ENCODE data around the gene PPP1R26. TPM values are rescaled to one million over a fixed set of nuclear protein-coding genes. Genes with fewer than 3 reads are reported as not detected.

The PPP1R26 gene
- polyA plus RNA-seq, 2 of the 4 experiments (the other 2 are of a cell fraction) = 8.5 to 12.7 TPM

DNA sequence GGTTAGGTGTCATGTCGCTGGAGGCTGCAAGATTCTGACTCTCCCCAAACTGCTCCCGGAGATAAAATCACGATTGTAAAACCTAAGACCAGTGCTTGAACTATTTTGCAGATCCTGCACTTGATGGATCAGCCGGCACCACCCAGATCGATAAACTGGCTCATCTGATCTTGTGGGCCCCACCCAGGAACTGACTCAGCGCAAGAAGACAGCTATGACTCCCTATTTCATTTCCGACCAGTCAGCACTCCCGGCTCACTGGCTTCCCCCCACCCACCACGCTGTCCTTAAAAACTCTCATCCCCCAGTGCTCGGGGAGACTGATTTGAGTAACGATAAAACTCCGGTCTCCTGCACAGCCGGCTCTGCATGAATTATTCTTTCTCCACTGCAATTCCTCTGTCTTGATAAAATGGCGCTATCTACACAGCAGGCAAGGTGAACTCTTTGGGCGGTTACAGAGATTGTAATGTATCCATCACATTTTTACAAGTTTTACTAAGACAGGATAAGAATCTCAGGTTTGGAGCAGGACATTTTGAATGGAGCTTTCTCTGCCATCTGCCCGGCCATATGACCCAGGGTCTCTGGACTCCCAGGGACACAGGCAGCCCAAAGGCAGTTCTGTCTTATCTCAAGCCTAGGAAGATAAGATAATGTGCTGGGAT, 10.6 kb upstream of the PPP1R26 start:
- Histone ChIP-seq H3K9me3 (no peaks in the 10 kb centered on the region), H3K4me3 (no peak overlapping the region), H3K4me2 (no peak overlapping the region), H3K4me1 (no peaks in the 10 kb centered on the region; the same call in 2 of the 3 replicates), H3K27ac (no peak overlapping the region)
- 81% methylated on average over 16 of the region's 16 CpGs for WGBS (ENCODE audit: missing lambda C conversion rate)
- no peak for DNase-seq (ENCODE audit: low read depth in 1 of 2, low spot score in 1 of 2)
- ChIA-PET POLR2A (no interaction called here), CTCF (interaction anchor here (0.5 to 1.7 kb wide), 5 partner anchors 26 to 876 kb away, joined by 3 to 9 read pairs (median 4); no protein-coding TSS in a partner anchor)
- FAIRE-seq = no peak
- TF ChIP-seq RARB (CRISPR knock-in tag; IDR thresholded peaks at IDR 0.05) = no peak
- peak; percentile 49 for TF ChIP-seq MAFK (IDR thresholded peaks at IDR 0.05; ENCODE audit: partially characterized antibody)
- no peak for ATAC-seq

GRCh38 chr9:135471791-135472640, 7.6 kb upstream of the PPP1R26 start:
- Histone ChIP-seq H3K27ac (no peak overlapping the region), H3K4me2 (no peak overlapping the region), H3K4me1 (no peaks in the 10 kb centered on the region), H3K9me3 (no peaks in the 10 kb centered on the region), H3K4me3 (no peak overlapping the region)
- TF ChIP-seq PBX3 (IDR thresholded peaks at IDR 0.05) (no peak), RARB (CRISPR knock-in tag; IDR thresholded peaks at IDR 0.05) (no peak), HES2 (IDR thresholded peaks at IDR 0.05) (no peak), BCL3 (IDR thresholded peaks at IDR 0.05) (no peak), TFCP2L1 (CRISPR knock-in tag; IDR thresholded peaks at IDR 0.05) (no peak), MAFK (IDR thresholded peaks at IDR 0.05; ENCODE audit: partially characterized antibody) (no peak), EHF (CRISPR knock-in tag; IDR thresholded peaks at IDR 0.05) (no peak), HOXA7 (CRISPR knock-in tag; IDR thresholded peaks at IDR 0.05) (no peak), ZFP36 (IDR thresholded peaks at IDR 0.05; ENCODE audit: borderline replicate concordance, partially characterized antibody) (no peak), SMC3 (IDR thresholded peaks at IDR 0.05) (no peak), HDAC2 (IDR thresholded peaks at IDR 0.05) (no peak)
- no peak for ATAC-seq
- ChIA-PET POLR2A (no interaction called here), CTCF (interaction anchor here (0.7 to 3.2 kb wide), 5 partner anchors 12 to 386 kb away, joined by 3 to 14 read pairs (median 3); no protein-coding TSS in a partner anchor)
- 85% methylated on average over 23 of the region's 23 CpGs for WGBS (ENCODE audit: missing lambda C conversion rate)
- DNase-seq (ENCODE audit: low read depth in 1 of 2, low spot score in 1 of 2) = no peak
- FAIRE-seq = no peak

GRCh38 chr9:135473972-135474543, 5.5 kb upstream of the PPP1R26 start:
- no peak for ATAC-seq
- no peak overlapping the region for H3K4me2 ChIP-seq
- WGBS (ENCODE audit: missing lambda C conversion rate) = 67% methylated on average over 11 of the region's 12 CpGs
- no peak overlapping the region for H3K27ac ChIP-seq
- ChIA-PET CTCF (interaction anchor here (0.6 to 3.2 kb wide), 6 partner anchors 10 to 388 kb away, joined by 3 to 14 read pairs (median 10); no protein-coding TSS in a partner anchor), POLR2A (no interaction called here)
- no peak overlapping the region for H3K4me3 ChIP-seq
- FAIRE-seq = no peak
- H3K4me1 ChIP-seq = no peaks in the 10 kb centered on the region
- no peaks in the 10 kb centered on the region for H3K9me3 ChIP-seq
- TF ChIP-seq EHF (CRISPR knock-in tag; IDR thresholded peaks at IDR 0.05) = no peak
- no peak for TF ChIP-seq POLR2AphosphoS2 (conservative IDR thresholded peaks at IDR 0.05; ENCODE audit: low read length)
- TF ChIP-seq, protein P1, sequence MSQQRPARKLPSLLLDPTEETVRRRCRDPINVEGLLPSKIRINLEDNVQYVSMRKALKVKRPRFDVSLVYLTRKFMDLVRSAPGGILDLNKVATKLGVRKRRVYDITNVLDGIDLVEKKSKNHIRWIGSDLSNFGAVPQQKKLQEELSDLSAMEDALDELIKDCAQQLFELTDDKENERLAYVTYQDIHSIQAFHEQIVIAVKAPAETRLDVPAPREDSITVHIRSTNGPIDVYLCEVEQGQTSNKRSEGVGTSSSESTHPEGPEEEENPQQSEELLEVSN (IDR thresholded peaks at IDR 0.05; ENCODE audit: borderline replicate concordance, low read depth) = no peak
- TF ChIP-seq ZC3H11A (IDR thresholded peaks at IDR 0.05) = no peak
- TF ChIP-seq RAD21 (conservative IDR thresholded peaks at IDR 0.05 in 1 of 2, IDR thresholded peaks at IDR 0.05 in 1 of 2) = no peak
- TF ChIP-seq KDM1A (IDR thresholded peaks at IDR 0.05; ENCODE audit: low read depth) = no peak
- no peak for TF ChIP-seq BCL3 (IDR thresholded peaks at IDR 0.05)
- TF ChIP-seq JUN (IDR thresholded peaks at IDR 0.05) = no peak
- no peak for TF ChIP-seq RCOR1 (IDR thresholded peaks at IDR 0.05; ENCODE audit: low read depth, low read length)
- TF ChIP-seq, protein P2, sequence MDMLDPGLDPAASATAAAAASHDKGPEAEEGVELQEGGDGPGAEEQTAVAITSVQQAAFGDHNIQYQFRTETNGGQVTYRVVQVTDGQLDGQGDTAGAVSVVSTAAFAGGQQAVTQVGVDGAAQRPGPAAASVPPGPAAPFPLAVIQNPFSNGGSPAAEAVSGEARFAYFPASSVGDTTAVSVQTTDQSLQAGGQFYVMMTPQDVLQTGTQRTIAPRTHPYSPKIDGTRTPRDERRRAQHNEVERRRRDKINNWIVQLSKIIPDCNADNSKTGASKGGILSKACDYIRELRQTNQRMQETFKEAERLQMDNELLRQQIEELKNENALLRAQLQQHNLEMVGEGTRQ (IDR thresholded peaks at IDR 0.05) = no peak
- TF ChIP-seq CHD2 (IDR thresholded peaks at IDR 0.05; ENCODE audit: low read length, partially characterized antibody) = no peak
- DNase-seq (ENCODE audit: low read depth in 1 of 2, low spot score in 1 of 2) = no peak

Data from A549 (cell line).